ENCODE data around the gene PRKACB. TPM values are rescaled to one million over a fixed set of nuclear protein-coding genes. Genes with fewer than 3 reads are reported as not detected.

The PRKACB gene
- polyA plus RNA-seq, 3 donors = 42.8 to 47.2 (median 46.9) TPM

DNA sequence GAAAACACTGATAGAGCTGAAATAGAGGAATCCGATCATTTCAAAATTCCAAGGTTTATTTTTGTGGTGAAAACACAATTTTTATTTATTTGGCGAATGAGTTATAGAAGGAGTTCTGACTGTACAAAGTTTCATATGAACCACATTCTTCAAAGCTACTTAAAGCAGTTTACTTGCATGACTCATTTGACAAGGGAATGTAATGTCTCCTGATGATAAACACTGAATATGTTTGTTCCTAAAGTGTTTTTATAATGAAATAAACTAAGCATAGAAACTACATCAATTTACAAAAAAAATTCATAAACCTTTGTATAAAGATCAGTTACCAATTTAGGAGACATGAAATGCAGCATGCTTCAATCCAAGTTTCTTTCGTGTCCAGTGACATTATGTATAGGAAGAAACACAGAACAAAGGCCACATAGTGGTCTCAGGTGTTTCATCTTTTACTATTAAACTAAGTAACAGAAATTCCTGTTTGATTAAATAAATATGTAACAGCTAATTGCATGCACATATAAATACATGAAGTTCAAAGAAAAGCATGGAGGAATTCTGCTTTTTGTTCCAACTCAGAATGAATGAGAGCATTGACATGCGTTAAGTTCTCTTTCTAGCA, 2.5 kb downstream of the PRKACB start:
- no peak for DNase-seq

DNA sequence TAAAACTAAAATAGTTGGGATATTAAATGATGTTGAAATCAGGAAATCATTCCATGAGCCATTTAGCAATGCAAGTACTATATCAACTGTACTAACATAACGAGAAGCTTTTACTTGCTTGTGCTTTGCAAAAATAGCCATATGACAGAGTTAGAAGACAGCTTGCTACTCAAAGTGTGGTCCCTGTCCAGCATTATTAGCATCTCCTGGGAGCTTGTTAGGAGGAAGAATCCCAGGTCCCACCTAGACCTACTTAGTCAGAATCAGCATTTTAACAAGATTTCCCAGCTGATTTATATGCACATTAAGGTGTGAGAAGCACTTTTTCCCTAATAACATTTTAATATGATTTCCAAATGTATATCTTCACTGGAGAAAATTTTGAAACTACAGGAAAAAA, 4.7 kb downstream of the PRKACB start:
- DNase-seq = no peak

DNA sequence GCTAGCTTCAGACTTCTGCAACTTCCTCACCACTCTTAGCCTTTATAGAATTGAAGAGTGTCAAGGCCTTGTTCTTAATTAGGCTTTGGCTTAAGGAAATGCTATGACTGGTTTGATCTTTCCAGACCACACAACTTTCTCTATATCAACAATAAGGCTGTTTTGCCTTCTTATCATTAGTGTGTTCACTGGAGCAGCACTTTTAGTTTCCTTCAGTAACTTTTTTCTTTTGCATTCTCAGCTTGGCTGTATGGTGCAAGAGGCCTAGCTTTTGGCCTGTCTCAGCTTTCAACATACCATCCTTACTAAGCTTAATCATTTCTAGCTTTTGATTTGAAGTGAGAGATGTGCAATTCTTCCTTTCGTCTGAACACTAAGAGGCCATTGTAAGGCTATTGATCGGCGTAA, 8.6 kb downstream of the PRKACB start:
- no peak for DNase-seq

DNA sequence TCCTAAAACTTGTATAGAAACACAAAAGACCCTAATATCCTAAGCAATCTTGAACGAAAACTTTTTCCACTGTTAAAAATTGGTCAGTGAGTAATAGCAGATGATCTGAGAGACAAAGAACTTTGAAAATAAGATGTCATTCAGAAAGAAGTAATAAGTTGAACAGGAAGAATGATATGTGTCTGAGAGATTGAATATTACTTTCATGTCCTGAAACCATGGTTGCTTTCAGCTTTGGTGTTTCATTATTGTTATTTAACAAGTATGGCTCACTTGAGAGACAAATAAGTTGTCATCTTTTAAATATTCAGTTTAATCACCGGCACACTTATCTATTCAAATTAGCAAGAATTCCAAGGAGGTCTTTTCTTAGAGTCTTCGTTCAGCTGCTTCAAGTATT, 11.4 kb downstream of the PRKACB start:
- no peak for DNase-seq

DNA sequence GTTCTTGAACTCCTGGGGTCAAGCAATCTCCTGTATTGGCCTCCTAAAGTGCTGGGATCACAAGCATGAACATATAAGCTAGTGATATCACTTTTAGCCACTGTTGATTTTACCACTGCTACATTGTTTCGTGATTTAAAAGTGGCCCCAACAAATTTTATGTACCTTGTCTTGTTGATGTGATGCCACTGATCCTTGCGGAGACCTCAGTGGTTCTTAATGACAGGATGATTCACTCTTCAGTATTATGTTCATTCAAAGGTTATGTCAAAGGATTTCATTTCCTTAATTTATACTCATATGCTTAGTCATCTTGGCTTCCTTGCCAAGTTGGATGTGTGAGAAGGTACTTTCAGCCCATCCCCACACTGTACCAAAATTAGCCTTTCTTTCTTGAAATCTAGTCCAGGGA, 12.1 kb downstream of the PRKACB start:
- no peak for DNase-seq

DNA sequence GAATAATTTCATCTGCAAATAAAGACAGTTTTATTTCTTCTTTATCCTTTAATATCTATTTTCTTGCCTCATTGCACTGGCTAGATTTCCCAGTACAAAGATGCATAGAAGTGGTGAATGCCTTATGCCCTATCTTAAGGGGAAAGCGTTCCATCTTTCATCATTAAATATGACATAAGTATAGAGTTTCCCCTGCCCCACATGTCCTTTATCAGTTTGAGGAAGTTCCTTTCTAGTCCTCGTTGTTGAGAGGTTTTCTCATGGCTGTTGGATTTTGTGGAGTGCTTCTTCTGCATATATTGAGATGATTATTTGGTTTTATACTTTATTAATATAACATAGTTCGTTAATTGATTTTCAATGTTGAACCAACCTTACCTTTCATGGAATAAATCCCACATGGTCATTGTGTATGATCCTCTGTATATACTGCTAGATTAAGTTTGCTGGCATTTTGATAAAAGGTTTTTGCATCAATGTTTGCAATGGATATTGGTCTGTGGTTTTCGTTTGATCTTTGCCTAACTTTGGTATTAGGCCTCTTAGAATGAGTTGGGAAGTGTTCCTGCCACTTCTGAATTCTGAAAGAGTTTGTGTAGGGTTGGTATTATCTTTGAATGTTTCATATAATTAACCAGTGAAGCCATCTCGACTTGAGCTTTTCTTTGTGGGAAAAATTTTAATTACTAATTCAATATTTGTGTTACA, 15.6 kb downstream of the PRKACB start:
- no peak for DNase-seq

DNA sequence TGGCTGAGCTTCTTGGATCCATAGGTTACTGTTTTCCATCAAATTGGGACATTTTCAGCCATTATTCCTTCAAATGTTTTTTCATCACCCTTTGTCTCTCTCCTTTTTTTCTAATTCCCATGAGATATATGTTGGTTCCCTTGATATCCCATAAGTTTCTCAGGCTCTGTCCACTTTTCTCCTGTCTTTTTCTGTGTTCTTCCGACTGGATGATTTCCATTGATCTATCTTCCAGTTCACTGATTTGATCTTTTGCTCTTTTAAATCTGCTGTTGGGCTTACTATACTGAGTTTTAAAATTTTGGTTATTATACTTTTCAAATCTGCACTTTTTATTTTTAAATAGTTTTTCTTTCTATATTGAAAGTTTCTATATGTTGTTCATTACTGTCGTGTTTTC, 18.2 kb downstream of the PRKACB start:
- DNase-seq = no peak

DNA sequence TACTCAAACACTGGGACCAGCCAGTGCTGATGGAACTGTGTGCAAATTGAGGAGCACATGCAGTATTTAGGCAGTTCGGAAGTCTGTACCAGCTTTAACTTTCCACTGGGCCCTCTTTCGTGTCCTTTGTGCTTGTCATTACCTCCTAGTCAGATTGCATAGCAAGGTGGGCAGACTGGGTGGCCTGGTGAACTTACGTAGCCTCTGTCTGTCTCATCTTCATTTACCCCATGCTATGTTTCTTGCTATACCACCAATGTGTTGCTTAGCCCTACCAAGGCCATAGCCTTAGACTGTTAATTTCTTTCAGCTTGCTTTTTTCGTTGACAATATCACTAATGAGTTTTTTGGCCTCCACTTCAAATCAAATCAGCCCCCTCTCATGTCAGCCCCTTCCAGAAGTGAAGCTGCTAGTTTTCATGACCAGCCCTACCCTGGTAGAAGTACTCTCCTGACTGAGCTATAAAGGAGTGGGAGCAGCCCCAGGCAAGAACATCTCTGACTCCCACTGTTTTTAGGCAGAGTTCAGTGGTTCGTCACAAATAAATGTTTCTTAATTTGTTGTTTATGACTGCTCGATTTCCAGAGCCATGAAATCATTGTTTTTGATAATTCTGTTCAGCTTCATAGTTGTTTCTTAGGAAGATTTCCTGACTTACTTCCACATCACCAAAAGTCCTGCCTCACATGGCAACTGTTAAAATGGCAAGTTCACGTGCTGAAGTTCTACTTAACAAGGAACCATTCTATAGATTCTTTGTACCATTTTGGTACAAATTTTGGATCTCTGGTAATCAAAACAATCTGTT, 19.3 kb downstream of the PRKACB start:
- no peak for DNase-seq

DNA sequence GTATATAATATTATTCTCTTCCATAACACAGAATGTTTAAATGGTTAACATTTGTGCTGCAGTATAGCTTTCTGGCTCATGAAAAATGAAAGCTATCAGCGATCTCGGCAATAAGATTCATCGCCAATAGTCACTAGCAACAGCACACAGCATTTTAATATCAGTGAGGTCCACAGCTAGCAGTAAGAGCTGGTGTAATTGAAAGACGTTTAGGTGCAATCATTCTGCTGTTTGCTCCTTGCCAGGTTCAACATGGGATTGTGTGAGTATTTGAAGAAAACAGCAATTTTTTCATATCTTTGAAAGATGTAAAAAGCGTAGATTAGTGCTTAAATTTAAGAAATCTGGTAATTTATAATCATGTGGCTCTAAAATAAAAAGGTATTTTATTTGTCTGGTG, 20.1 kb downstream of the PRKACB start:
- DNase-seq = no peak

DNA sequence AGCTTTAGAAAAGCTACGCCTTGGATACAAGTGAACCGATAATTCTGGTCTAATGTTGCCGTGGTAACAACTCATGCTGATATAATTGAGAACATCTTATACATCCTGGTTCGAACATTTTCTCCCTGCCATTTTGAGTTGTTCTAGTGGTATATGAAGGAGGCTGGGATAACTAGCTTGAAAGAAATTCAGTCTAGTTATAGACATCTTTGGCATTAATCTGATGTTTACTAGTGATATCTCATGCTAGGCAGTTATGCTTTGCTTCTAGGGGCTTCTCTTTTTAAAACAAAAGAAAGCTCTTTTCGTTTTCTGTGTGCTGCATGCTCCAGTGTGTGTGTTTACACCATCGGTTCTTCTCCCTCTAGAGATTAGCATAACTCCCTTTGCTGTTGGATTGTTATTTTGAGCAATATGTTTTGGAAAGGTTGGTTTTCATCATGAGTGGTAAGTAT, 20.5 kb downstream of the PRKACB start:
- no peak for DNase-seq

DNA sequence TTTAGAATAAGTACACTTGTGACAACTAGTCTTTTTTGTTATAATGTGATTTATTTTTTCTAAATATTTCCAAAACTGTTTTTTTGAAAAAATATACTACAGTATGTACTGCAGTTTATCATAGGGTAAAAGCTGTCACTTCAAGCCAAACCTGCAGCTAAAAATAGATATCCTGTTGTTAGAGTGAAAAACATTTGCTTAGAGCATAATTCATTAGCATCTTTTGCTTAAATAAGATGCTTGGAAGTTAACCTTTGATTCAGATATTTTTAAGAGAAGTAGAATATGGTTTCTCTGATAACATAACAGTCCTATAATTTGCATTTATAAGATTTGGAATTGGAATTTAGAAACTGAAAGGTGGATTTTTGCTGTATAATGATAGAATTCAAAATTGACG, 21.5 kb downstream of the PRKACB start:
- DNase-seq = no peak

DNA sequence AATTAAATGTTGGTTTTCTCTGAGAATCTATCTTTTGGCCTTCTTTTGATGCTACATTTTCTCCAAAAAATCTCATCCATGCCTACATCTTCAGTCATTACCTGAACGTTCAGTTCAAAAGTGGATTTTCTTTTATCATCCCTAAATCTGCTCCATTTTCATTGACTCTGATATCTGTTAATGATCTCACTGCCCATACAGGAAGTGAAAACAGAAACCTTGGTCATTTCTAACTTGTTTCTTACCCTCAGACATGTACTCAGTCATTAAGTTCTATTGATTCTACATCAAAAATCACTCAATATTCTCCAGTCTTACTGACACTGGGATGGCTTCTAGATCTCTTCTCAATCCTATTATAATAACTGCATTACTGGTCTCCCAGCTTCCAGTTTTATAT, 22.7 kb downstream of the PRKACB start:
- DNase-seq = no peak

DNA sequence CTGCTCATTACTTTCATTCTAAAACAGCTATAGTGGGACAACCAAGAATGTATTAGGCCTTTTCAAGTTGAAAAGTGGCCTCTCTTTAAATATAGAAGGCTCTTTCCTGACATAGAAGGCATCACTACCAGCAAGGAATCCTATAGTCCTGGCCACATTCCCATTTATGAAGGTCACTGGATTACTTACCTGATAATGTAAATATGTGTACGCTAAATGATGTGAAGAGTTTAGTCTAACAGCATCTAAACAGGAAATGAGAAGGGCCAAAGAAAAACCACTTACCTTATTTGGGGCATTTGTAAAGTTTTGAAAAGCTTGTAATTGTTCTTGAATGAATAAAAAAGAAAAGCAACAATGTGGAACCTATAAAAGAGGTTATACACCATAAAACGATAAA, 24.7 kb downstream of the PRKACB start:
- no peak for DNase-seq

DNA sequence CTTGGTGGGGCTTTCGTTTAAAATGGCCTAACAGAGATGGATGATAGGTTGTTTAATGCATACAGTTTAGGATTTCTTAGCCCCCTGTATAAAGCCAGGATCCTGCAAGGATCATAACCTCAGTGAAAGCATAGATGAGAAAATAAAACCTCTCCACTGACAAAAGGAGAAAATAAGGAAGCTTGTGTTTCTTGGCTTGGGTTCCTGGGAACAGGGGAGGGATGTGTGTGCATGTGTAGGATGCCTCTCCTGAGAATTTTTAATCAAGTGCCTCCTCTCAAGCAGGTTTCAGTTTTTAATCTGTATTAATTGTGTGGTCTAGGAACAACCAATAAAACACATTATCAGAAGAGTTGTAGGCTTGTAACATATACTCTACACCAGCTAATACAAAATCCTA, 26.1 kb downstream of the PRKACB start:
- DNase-seq = no peak

DNA sequence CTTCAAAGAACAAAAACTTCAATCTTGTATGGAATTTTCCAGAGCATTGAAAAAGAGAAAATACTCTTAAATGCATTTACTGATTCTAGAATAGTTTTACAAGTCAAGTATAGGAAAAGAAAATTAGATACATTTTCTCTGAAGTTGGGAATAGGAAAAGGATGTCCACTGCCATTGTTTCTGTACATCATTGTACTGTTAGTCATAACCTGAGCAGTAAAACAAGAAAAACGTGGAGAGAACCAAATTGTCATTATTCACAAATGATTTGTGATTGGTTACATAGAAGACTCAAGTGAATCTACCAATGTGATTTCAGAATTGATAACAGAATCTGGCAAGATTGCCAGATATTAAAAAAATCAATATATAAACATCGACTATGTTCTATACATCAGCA, 27.4 kb downstream of the PRKACB start:
- DNase-seq = no peak

DNA sequence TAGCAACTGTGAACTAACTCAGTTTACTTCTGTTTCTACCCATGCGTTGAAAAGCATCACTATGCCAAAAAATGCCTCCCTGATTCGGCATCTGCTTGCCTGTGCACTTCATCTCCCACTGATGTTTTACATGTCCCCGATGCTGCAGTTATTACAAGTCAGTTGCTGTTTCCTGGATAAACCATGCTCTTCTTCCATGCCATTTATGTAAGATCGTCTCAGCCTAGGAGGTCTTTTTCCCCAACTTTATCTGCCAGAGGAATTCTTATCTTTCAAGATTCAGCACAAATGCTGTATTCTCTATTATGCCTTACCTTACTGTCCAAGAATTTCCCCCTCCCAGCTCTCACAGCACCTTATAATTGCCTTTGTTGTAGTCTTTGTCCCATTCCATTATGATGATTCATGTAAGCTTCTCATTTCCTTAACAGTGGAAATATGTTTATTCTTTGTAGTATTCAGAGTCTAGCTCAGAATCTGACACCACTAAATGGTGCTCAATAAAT, 30.0 kb downstream of the PRKACB start:
- DNase-seq = no peak

DNA sequence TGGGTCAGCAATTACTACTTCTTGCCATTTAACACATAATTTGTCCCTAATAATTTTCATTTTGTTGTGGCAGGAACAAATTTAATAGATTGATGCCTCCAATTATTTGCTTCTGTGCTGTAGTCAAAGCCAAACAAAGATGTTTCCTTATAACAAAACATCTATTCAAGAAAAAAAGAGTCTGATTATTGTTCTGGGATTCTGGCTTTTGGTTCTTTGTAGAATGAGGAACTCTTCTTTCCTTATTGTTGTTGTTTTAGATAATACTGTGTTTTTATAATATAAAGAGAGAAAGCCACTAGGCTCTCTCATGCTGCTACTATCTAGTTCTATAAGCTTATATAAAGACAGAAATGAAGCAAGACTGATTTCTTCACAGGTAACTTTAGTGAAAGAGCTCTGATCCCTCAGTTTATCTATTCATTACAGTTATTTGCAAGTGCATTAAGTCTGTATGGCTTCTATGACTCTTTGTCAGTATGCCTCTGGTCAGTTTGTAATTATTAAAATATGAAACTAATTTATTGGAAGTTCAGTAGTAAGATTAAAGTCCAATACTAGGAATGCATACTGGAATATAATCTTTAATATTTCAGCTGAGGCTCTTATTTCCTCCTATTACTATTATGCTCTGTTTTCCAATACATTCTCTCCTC, 37.4 kb downstream of the PRKACB start:
- no peak for DNase-seq

DNA sequence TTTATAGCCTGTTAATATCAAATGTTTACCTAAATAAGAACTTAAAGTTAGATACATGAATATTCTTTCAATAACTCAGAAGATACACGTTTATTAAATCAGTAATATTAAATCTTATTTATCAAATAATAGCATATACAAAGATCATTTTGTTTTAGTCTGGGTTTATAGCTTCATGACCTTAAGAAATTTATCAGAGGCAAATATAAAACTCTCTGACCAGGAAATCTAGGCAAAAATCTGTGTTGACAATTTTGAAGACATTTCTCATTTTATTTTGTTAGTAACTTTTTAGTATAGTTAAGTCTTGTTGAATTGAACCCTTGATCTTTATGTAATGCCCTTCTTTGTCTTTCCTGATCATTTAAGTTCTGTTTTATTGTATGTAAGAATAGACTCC, 46.4 kb downstream of the PRKACB start:
- DNase-seq = no peak

DNA sequence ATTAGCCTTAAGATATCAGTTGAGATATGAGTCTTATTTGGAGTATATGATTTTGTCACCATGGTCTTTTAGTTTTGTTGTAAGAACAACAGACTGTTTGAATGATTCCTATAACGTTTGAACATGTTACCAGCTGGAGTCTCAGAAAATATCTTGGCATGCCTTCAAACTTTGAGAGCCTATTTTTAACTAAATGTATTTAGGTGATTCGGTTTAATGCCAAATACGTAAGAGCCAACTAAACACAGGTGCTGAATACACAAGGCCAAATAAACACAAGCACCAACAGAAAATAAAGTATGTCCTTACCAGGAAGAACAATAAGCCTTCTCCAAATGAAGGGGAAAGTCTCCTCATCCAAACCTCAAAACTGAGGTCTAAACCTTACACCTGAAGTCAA, 48.6 kb downstream of the PRKACB start:
- no peak for DNase-seq

DNA sequence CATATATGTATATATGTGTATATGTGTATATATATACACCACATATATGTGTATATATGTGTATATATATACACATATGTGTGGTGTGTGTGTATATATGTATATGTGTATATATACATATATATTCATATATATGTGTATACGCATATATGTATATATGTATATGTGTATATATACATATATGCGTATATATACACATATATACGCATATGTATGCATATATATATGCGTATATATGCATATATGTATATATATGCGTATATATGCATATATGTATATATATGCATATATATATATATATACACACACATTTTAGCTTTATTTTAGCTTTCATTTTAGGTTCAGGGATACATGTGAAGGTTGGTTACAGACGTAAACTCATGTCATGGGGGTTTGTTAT, 54.8 kb downstream of the PRKACB start:
- no peak for DNase-seq

DNA sequence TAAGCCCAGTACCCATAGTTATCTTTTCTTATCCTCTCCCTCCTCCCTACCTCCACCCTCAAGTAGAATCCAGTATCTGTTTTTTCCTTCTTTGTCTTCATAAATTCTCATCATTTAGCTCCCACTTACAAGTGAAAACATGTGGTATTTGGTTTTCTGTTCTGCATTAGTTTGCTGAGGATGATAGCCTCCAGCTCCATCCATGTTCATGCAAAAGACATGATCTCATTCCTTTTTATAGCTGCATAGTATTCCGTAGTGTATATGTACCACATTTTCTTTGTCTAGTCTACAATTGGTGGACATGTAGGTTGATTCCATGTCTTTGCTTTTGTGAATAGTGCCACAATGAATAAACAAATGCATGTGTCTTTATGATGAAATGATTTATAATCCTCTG, 55.2 kb downstream of the PRKACB start:
- no peak for DNase-seq

DNA sequence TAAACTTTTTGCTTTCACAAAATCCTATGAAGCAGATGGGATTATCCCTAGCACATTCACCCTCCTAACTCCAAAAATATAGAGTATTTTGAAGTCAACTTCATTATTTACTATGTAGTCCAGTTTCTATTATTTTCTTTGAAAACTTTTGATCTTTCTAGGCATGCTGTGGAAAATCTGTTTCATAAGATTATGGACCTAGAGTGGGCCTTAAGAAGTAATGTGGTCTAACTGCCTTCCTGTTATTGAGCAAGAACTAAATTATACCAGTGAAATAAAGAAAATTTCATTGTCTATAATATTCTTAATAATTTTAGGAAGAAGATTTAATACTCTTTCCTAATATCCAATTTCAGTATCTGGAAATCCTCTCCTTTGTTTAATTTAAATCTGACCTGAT, 58.1 kb downstream of the PRKACB start:
- DNase-seq = no peak

Data from renal pelvis (tissue), 4 donors.